SK-N-SH treated with all-trans-retinoic acid at 6 μM for 48 hours (cell line): Measurements from ENCODE around the gene ABCC3.

ENCODE experiments used
- ATAC-seq: fragments of 200-7000 bp; cut with Tn5 transposase; 3 replicates; pipeline ENCODE4 v1.9.1; 2020; ENCODE audit warnings: mild to moderate bottlenecking, moderate library complexity
- ARNTL ChIP-seq: fragments of 450-650 bp; formaldehyde crosslinking; IDR thresholded peaks from 2 replicates; pipeline ENCODE4 v1.5.0; 2020; ENCODE audit warnings: low read depth, mild to moderate bottlenecking, moderate library complexity, borderline replicate concordance
- BACH2 ChIP-seq: fragments of 250-450 bp; sonication (Bioruptor Pico); IDR thresholded peaks from 2 replicates; pipeline ENCODE4 v1.9.0; 2021; ENCODE audit warnings: mild to moderate bottlenecking, borderline replicate concordance
- CSDC2 ChIP-seq: fragments of 250-450 bp; sonication (Bioruptor Pico); IDR thresholded peaks from 2 replicates; pipeline ENCODE4 v1.5.0; 2020; ENCODE audit warnings: mild to moderate bottlenecking, moderate library complexity
- ESRRG ChIP-seq: fragments of 250-450 bp; sonication (Bioruptor Pico); IDR thresholded peaks from 2 replicates; pipeline ENCODE4 v1.6.1; 2021; ENCODE audit warnings: mild to moderate bottlenecking
- GLIS3 ChIP-seq: fragments of 250-450 bp; sonication (Bioruptor Pico); IDR thresholded peaks from 2 replicates; pipeline ENCODE4 v1.5.0; 2020; ENCODE audit warnings: mild to moderate bottlenecking, moderate library complexity
- OSR1 ChIP-seq: fragments of 250-450 bp; sonication (Bioruptor Pico); IDR thresholded peaks from 2 replicates; pipeline ENCODE4 v1.8.0; 2022; ENCODE audit warnings: moderate library complexity, mild to moderate bottlenecking, inconsistent platforms
- PPARA ChIP-seq: fragments of 250-450 bp; sonication (Bioruptor Pico); IDR thresholded peaks from 2 replicates; pipeline ENCODE4 v1.5.0; 2020; ENCODE audit warnings: mild to moderate bottlenecking, borderline replicate concordance
- RARB ChIP-seq: fragments of 250-450 bp; sonication (Bioruptor Pico); IDR thresholded peaks from 2 replicates; pipeline ENCODE4 v1.8.0; 2021; ENCODE audit warnings: mild to moderate bottlenecking, moderate library complexity
- SNAI2 ChIP-seq: fragments of 250-450 bp; sonication (Bioruptor Pico); IDR thresholded peaks from 2 replicates; pipeline ENCODE4 v1.5.0; 2020; ENCODE audit warnings: mild to moderate bottlenecking, moderate library complexity
- TCF4 ChIP-seq: fragments of 250-450 bp; sonication (Bioruptor Pico); IDR thresholded peaks from 2 replicates; pipeline ENCODE4 v1.8.0; 2021; ENCODE audit warnings: mild to moderate bottlenecking, moderate library complexity, borderline replicate concordance
- TOX ChIP-seq: fragments of 250-450 bp; sonication (Bioruptor Pico); IDR thresholded peaks from 2 replicates; pipeline ENCODE4 v1.8.0; 2021; ENCODE audit warnings: mild to moderate bottlenecking, moderate library complexity, borderline replicate concordance
- ZC3H10 ChIP-seq: fragments of 250-450 bp; sonication (Bioruptor Pico); IDR thresholded peaks from 2 replicates; pipeline ENCODE4 v1.5.1; 2021; ENCODE audit warnings: mild to moderate bottlenecking, moderate library complexity
- ZFP3 ChIP-seq: fragments of 250-450 bp; sonication (Bioruptor Pico); IDR thresholded peaks from 2 replicates; pipeline ENCODE4 v1.5.0; 2020; ENCODE audit warnings: mild to moderate bottlenecking, moderate library complexity
- ZFP30 ChIP-seq: fragments of 450-650 bp; formaldehyde crosslinking; IDR thresholded peaks from 2 replicates; pipeline ENCODE4 v1.5.0; 2022; ENCODE audit warnings: mild to moderate bottlenecking, moderate library complexity
- ZNF565 ChIP-seq: fragments of 450-650 bp; formaldehyde crosslinking; conservative IDR thresholded peaks from 2 replicates; pipeline ENCODE4 v1.5.0; 2020; ENCODE audit warnings: low read depth, mild to moderate bottlenecking, moderate library complexity
- ZNF70 ChIP-seq: fragments of 450-650 bp; formaldehyde crosslinking; IDR thresholded peaks from 2 replicates; pipeline ENCODE4 v1.5.0; 2020; ENCODE audit warnings: mild to moderate bottlenecking, moderate library complexity
- ZNF8 ChIP-seq: fragments of 450-650 bp; formaldehyde crosslinking; IDR thresholded peaks from 2 replicates; pipeline ENCODE4 v1.5.0; 2020; ENCODE audit warnings: mild to moderate bottlenecking, moderate library complexity
- TF ChIP-seq, protein P1 (sequence below): fragments of 250-450 bp; sonication (Bioruptor Pico); IDR thresholded peaks from 2 replicates; pipeline ENCODE4 v1.8.0; 2021; ENCODE audit warnings: low read depth, mild to moderate bottlenecking, moderate library complexity, borderline replicate concordance
- TF ChIP-seq, protein P2 (sequence below): fragments of 250-450 bp; sonication (Bioruptor Pico); IDR thresholded peaks from 2 replicates; pipeline ENCODE4 v1.5.1; 2020; ENCODE audit warnings: low read depth, mild to moderate bottlenecking, moderate library complexity
- TF ChIP-seq, protein P3 (sequence below): fragments of 250-450 bp; sonication (Bioruptor Pico); IDR thresholded peaks from 2 replicates; pipeline ENCODE4 v1.8.0; 2020; ENCODE audit warnings: mild to moderate bottlenecking, moderate library complexity, borderline replicate concordance
- TF ChIP-seq, protein P4 (sequence below): fragments of 250-450 bp; sonication (Bioruptor Pico); IDR thresholded peaks from 2 replicates; pipeline ENCODE4 v1.5.1; 2021; ENCODE audit warnings: mild to moderate bottlenecking, moderate library complexity

Gene ABCC3

DNA sequence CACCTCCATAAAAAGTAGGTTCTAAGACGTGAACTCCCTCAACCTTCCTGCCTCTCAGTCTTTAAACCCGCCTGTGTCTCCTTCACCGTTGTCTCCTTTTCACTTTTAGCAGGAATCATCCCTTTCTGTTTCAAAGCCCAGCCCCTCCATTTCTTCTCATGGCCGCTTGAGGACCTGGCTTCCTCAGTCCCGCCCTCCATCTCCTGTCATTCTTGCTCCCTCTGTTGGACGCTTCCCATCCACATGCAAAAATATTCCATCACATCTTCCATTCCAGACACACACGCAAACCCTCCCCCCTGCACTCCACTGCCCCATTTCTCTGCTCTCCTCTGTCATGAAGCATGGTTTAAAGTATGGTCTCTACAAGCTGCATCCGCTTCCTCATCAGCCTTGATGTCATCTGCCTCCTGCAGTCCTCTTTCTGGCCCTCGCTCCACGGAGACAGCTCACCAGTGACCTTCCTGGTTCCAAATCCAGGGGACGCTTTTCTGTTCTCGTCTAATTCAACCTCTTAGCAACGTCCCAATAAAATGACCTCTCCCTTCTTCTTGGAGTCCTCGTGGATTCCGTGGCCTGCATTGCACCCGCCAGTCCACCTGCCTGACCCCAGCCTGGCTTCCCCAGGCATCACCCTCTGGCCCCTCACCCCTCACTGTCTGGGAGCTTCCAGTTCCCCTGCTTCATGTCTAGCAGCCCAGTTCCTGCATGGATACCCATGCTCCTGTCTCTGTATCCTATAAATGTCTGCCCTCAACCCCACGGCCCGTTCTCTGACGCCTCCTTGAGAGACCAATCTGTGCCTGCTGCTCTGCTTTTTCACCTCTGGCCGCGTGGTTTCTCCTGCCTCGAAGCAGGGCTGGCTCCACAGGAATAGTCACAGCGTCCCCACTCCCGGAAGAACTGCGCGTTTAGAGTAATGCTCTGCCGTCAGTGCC lies 46.9 kb downstream of the ABCC3 start:
- peak; percentile 84 for ATAC-seq
- no peak for TF ChIP-seq BACH2 (CRISPR knock-in tag)

DNA sequence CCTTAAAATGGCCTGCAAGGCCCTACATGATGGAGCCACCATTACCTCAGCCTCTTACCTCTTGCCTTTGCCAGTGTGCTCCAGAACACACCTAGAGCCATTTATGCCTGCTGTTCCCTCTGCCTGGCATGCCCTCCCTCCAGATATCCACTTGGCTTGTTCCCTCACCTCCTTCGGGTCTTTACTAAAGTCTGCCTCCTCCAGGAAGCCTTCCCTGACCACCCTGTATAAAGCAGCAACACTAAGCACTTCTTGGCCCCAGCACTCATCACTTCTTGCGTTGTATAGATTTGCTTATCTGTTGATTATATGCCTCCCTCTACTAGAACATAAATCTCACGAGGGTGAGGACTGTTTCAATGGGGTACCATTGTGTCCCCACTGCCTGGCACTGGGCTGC lies 47.8 kb downstream of the ABCC3 start:
- ATAC-seq = no peak
- no peak for TF ChIP-seq ZFP3
- TF ChIP-seq, protein P1, sequence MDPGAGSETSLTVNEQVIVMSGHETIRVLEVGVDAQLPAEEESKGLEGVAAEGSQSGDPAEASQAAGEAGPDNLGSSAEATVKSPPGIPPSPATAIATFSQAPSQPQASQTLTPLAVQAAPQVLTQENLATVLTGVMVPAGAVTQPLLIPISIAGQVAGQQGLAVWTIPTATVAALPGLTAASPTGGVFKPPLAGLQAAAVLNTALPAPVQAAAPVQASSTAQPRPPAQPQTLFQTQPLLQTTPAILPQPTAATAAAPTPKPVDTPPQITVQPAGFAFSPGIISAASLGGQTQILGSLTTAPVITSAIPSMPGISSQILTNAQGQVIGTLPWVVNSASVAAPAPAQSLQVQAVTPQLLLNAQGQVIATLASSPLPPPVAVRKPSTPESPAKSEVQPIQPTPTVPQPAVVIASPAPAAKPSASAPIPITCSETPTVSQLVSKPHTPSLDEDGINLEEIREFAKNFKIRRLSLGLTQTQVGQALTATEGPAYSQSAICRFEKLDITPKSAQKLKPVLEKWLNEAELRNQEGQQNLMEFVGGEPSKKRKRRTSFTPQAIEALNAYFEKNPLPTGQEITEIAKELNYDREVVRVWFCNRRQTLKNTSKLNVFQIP = no peak
- TF ChIP-seq ZNF8 (CRISPR knock-in tag) = no peak
- no peak for TF ChIP-seq ZC3H10
- TF ChIP-seq CSDC2 (CRISPR knock-in tag) = no peak
- TF ChIP-seq TCF4 (CRISPR knock-in tag) = no peak
- TF ChIP-seq, protein P2, sequence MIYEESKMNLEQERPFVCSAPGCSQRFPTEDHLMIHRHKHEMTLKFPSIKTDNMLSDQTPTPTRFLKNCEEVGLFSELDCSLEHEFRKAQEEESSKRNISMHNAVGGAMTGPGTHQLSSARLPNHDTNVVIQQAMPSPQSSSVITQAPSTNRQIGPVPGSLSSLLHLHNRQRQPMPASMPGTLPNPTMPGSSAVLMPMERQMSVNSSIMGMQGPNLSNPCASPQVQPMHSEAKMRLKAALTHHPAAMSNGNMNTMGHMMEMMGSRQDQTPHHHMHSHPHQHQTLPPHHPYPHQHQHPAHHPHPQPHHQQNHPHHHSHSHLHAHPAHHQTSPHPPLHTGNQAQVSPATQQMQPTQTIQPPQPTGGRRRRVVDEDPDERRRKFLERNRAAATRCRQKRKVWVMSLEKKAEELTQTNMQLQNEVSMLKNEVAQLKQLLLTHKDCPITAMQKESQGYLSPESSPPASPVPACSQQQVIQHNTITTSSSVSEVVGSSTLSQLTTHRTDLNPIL = no peak
- TF ChIP-seq ZNF70 (CRISPR knock-in tag) = no peak
- no peak for TF ChIP-seq TOX (CRISPR knock-in tag)
- TF ChIP-seq PPARA (CRISPR knock-in tag) = no peak
- no peak for TF ChIP-seq GLIS3
- TF ChIP-seq, protein P3, sequence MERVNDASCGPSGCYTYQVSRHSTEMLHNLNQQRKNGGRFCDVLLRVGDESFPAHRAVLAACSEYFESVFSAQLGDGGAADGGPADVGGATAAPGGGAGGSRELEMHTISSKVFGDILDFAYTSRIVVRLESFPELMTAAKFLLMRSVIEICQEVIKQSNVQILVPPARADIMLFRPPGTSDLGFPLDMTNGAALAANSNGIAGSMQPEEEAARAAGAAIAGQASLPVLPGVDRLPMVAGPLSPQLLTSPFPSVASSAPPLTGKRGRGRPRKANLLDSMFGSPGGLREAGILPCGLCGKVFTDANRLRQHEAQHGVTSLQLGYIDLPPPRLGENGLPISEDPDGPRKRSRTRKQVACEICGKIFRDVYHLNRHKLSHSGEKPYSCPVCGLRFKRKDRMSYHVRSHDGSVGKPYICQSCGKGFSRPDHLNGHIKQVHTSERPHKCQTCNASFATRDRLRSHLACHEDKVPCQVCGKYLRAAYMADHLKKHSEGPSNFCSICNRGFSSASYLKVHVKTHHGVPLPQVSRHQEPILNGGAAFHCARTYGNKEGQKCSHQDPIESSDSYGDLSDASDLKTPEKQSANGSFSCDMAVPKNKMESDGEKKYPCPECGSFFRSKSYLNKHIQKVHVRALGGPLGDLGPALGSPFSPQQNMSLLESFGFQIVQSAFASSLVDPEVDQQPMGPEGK (CRISPR knock-in tag) = no peak
- no peak for TF ChIP-seq BACH2 (CRISPR knock-in tag)
- TF ChIP-seq ZFP30 = no peak
- TF ChIP-seq, protein P4, sequence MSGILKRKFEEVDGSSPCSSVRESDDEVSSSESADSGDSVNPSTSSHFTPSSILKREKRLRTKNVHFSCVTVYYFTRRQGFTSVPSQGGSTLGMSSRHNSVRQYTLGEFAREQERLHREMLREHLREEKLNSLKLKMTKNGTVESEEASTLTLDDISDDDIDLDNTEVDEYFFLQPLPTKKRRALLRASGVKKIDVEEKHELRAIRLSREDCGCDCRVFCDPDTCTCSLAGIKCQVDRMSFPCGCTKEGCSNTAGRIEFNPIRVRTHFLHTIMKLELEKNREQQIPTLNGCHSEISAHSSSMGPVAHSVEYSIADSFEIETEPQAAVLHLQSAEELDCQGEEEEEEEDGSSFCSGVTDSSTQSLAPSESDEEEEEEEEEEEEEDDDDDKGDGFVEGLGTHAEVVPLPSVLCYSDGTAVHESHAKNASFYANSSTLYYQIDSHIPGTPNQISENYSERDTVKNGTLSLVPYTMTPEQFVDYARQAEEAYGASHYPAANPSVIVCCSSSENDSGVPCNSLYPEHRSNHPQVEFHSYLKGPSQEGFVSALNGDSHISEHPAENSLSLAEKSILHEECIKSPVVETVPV (CRISPR knock-in tag) = no peak

DNA sequence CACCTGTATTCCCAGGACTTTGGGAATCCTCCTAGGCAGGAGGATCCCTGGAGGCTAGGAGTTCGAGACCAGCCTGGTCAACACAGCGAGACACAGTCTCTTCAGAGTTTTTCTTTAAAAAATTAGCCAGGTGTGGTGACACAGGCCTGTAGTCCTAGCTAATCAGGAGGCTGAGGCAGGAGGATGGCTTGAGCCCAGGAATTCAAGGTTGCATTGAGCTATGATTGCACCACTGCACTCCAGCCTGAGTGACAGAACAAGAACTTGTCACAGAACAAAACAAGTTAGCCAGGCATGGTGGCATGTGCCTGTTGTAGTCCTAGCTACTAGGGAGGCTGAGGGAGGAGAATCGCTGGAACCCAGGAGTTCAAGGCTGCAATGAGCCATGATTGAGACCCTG lies 48.3 kb downstream of the ABCC3 start:
- ATAC-seq = no peak
- TF ChIP-seq ZFP30 (no peak), ZNF8 (CRISPR knock-in tag) (no peak), RARB (CRISPR knock-in tag) (no peak), ZFP3 (no peak), TOX (CRISPR knock-in tag) (no peak), ARNTL (CRISPR knock-in tag) (no peak), ZC3H10 (no peak), GLIS3 (no peak), OSR1 (CRISPR knock-in tag) (no peak), CSDC2 (CRISPR knock-in tag) (no peak), SNAI2 (CRISPR knock-in tag) (no peak), ESRRG (no peak), PPARA (CRISPR knock-in tag) (no peak), ZNF70 (CRISPR knock-in tag) (no peak), ZNF565 (CRISPR knock-in tag) (no peak)
- TF ChIP-seq, protein P2 = no peak
